A673 (cell line): ENCODE data around the gene WDR41.

Experiments used
- EZH2 ChIP-seq: fragments of 200-600 bp; sonication (generic); IDR thresholded peaks from 2 replicates; pipeline ENCODE4 v1.6.1; 2017; ENCODE audit warnings: borderline replicate concordance, low read depth, mild to moderate bottlenecking, mixed read lengths, antibody characterized with exemption, low read length; ENCODE audit not compliant: poor library complexity, severe bottlenecking
- TF ChIP-seq, protein P1 (sequence below): fragments of 300-800, 200-600 bp; sonication (generic); conservative IDR thresholded peaks from 2 replicates; pipeline ENCODE4 v1.5.1; 2017; ENCODE audit warnings: low read depth, mild to moderate bottlenecking, antibody characterized with exemption, low read length, moderate library complexity, mixed read lengths

DNA sequence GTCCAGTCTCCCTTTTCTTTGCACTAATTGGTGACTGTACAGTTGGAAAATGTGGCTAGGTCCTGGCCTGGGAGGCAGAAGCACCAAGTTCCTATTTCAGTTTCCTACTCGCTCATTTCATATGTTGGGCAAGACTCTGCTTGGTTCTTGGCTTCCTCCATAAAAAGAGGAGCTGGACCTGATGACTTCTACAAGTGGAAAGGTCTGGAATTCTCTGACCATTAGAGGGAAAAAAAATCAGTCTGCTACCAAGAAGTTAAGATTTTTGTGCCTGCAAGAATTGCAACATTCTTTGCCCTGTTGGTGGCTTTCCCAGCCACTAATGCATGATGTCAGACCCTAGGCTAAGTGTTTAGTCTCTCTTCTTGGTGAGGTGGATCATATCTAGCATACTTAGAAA is 91.5 kb downstream of the WDR41 start:
- TF ChIP-seq, protein P1, sequence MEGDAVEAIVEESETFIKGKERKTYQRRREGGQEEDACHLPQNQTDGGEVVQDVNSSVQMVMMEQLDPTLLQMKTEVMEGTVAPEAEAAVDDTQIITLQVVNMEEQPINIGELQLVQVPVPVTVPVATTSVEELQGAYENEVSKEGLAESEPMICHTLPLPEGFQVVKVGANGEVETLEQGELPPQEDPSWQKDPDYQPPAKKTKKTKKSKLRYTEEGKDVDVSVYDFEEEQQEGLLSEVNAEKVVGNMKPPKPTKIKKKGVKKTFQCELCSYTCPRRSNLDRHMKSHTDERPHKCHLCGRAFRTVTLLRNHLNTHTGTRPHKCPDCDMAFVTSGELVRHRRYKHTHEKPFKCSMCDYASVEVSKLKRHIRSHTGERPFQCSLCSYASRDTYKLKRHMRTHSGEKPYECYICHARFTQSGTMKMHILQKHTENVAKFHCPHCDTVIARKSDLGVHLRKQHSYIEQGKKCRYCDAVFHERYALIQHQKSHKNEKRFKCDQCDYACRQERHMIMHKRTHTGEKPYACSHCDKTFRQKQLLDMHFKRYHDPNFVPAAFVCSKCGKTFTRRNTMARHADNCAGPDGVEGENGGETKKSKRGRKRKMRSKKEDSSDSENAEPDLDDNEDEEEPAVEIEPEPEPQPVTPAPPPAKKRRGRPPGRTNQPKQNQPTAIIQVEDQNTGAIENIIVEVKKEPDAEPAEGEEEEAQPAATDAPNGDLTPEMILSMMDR: no peak
- TF ChIP-seq EZH2: no peak
